Cardiac muscle cell (in vitro differentiated cells and primary cell): ENCODE data around the gene COL19A1. TPM values are rescaled to one million over a fixed set of nuclear protein-coding genes. Genes with fewer than 3 reads are reported as not detected.

Source experiments
- DNase-seq, 2 donors: peaks; one replicate each; pipeline versions ENCODE4 v3.0.0 to v3.0.0-alpha.2; 2010 to 2017; ENCODE audit warnings: low read depth in 1 of 2, low spot score in 1 of 2
- H3K27ac ChIP-seq: fragments of 200-600 bp; sonication (generic); 2 replicates; pipeline ENCODE4 v1.5.1; 2016
- H3K27me3 ChIP-seq: fragments of 200-600 bp; sonication (generic); 2 replicates; pipeline ENCODE4 v1.6.0; 2016; ENCODE audit warnings: control low read depth
- H3K36me3 ChIP-seq: fragments of 200-600 bp; sonication (generic); 2 replicates; pipeline ENCODE4 v1.5.1; 2016; ENCODE audit warnings: control low read depth
- H3K4me1 ChIP-seq: fragments of 200-600 bp; sonication (generic); 2 replicates; pipeline ENCODE4 v1.8.1; 2017; ENCODE audit warnings: low read depth, mild to moderate bottlenecking, mixed run types
- H3K4me3 ChIP-seq: fragments of 200-600 bp; sonication (generic); 2 replicates; pipeline ENCODE4 v1.5.1; 2016; ENCODE audit warnings: mild to moderate bottlenecking
- H3K9me3 ChIP-seq: fragments of 200-600 bp; sonication (generic); 2 replicates; pipeline ENCODE4 v1.5.1; 2017; ENCODE audit warnings: low read depth, mild to moderate bottlenecking, control low read depth
- polyA plus RNA-seq: library from polyadenylated mRNA; unstranded; fragments of >200 nt; fragmentation: Nextera tagmentation; extraction: Ambion mirVana; gene quantifications from 2 replicates; pipeline ENCODE4 v1.2.1, GENCODE V29; 2016
- total RNA-seq: library from RNA; depleted of rRNA; stranded (reverse); fragments of >200 nt; gene quantifications from 2 replicates; pipeline ENCODE4 v1.2.3, GENCODE V29; 2016
- TF ChIP-seq, protein P1 (sequence below): IDR thresholded peaks from 2 replicates; pipeline ENCODE4 v1.5.1; 2012; ENCODE audit warnings: low read depth, mild to moderate bottlenecking, low read length

COL19A1 gene
- total and polyA plus RNA-seq, 2 experiments from 2014 or later, result 0.10 to 0.27 TPM

DNA sequence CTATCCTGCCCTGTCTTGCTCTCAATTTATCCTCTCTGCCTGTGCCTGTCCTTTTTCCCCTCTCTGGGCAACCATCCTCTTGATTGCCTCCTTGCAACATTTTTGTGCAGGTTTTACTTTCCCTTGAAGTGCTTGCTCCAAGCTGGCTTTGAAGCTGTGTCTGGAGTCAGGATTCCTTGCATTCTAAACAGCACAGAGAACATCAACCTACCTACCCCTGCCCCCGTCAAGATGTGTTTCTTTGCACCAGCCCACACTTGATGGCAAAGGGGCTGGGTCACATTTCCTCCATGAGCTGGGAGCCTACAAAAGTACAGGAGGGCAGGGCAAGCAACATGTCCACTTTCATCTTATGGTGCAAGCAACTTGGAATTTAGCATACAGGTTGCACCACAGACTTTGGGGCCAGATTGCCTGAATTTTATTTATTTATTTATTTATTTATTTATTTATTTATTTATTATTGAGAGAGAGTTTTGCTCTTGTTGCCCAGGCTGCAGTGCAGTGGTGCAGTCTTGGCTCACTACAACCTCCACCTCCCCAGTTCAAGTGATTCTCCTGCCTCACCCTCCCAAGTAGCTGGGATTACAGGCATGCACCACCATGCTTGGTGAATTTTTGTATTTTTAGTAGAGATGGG, 206.3 kb downstream of the COL19A1 start:
- no peaks in the 10 kb centered on the region for H3K4me1 ChIP-seq
- no peaks in the 10 kb centered on the region for H3K36me3 ChIP-seq
- DNase-seq, result no peak
- no peak overlapping the region for H3K4me3 ChIP-seq
- H3K9me3 ChIP-seq, result no peaks in the 10 kb centered on the region
- TF ChIP-seq, protein P1, sequence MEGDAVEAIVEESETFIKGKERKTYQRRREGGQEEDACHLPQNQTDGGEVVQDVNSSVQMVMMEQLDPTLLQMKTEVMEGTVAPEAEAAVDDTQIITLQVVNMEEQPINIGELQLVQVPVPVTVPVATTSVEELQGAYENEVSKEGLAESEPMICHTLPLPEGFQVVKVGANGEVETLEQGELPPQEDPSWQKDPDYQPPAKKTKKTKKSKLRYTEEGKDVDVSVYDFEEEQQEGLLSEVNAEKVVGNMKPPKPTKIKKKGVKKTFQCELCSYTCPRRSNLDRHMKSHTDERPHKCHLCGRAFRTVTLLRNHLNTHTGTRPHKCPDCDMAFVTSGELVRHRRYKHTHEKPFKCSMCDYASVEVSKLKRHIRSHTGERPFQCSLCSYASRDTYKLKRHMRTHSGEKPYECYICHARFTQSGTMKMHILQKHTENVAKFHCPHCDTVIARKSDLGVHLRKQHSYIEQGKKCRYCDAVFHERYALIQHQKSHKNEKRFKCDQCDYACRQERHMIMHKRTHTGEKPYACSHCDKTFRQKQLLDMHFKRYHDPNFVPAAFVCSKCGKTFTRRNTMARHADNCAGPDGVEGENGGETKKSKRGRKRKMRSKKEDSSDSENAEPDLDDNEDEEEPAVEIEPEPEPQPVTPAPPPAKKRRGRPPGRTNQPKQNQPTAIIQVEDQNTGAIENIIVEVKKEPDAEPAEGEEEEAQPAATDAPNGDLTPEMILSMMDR, result no peak
- H3K27me3 ChIP-seq, result no peaks in the 10 kb centered on the region
- H3K27ac ChIP-seq, result no peak overlapping the region

DNA sequence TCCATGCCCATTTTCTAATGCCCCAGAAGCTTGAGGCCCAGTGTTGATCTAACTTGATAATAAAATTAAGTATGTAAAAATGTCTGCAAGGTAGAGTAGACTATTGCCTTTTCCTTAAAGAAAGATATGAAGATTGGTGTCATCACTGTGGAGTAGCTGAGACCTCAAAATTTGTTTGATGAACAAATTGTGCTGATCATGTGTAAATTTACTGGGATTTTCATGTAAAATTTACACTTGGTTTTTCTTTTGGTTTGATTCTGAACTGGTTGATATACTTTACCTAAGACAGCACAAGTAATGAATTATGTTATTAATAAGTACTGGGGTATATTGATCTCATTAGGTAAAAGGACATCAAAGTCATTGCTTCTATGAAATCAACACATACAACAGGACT, 207.3 kb downstream of the COL19A1 start:
- H3K4me1 ChIP-seq, result no peaks in the 10 kb centered on the region
- no peaks in the 10 kb centered on the region for H3K9me3 ChIP-seq
- DNase-seq, result no peak
- no peaks in the 10 kb centered on the region for H3K27me3 ChIP-seq
- TF ChIP-seq, protein P1, result no peak
- no peak overlapping the region for H3K4me3 ChIP-seq
- no peak overlapping the region for H3K27ac ChIP-seq
- no peaks in the 10 kb centered on the region for H3K36me3 ChIP-seq

DNA sequence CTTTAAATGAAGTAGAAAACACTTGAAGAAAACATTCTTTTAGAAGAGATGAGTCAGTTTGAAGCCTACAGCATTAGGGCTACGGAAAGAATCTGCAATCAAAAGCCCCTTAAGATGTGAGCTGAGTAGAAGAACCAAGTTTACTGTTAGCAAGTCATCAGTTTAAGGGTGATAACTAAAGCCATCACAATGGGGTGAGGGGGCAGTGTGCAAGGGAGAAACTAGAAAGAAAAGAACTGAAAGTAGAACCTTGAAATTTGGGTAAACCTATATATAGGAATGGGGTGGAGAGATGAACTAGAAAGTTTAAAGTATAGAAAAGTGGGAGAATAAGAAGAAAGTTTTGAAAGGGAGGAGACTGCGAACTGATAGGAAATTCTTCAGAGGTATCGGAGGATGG, 212.9 kb downstream of the COL19A1 start:
- H3K4me3 ChIP-seq, result no peak overlapping the region
- H3K27ac ChIP-seq, result no peak overlapping the region
- TF ChIP-seq, protein P1, result no peak
- H3K4me1 ChIP-seq, result no peaks in the 10 kb centered on the region
- H3K36me3 ChIP-seq, result no peaks in the 10 kb centered on the region
- H3K27me3 ChIP-seq, result no peaks in the 10 kb centered on the region
- no peak for DNase-seq
- H3K9me3 ChIP-seq, result no peaks in the 10 kb centered on the region

DNA sequence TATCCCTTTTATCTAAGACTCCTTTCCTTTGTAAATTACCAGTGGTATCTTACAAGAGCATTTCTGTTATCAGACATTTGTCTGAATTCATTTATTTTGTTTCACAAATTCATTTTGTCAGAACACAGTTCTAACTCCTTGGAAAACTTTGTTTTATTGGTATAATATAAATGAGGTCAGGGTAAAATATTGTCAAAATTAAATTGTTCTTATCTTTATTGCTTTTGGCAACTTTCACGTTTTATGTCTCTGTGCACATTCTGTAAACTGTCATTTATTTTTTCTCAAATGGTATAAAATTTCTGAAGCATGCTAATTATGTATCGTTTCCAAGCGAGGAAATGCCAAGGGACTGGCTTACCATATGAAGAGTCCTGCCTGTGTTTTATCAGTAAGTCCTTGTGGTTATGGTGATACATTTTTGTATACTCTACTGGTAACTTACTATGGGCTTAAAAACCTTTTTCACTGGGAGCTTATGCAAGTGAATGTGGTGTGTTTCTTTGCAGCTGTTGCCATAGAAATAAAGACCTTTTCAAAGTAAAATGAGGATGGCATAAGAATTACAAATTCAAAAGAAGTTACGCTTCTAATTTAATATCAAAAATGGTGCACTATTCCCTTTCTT, 214.2 kb downstream of the COL19A1 start:
- TF ChIP-seq, protein P1, result no peak
- peak in 1 of 2 donors; percentile 1 for DNase-seq
- Histone ChIP-seq H3K27me3 (no peaks in the 10 kb centered on the region), H3K27ac (no peak overlapping the region), H3K4me1 (no peaks in the 10 kb centered on the region), H3K4me3 (no peak overlapping the region), H3K36me3 (no peaks in the 10 kb centered on the region), H3K9me3 (no peaks in the 10 kb centered on the region)

DNA sequence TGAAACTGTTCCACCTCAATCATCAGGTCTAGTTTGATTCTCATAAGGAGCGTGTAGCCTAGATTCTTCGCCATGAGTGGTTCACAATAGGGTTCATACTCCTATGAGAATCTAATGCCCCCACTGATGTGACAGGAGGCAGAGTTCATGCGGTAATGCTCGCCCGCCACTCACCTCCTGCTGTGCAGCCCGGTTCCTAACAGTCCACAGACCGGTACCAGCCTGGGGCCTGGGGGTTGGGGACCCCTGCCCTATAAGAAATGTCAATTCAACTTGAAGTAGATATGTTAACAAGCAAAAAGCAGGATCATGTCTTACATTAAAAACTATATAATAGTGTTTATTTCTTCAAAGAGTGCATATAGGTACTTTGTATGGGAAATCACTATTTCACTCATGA, 216.5 kb downstream of the COL19A1 start:
- H3K4me1 ChIP-seq, result no peaks in the 10 kb centered on the region
- no peaks in the 10 kb centered on the region for H3K9me3 ChIP-seq
- TF ChIP-seq, protein P1, result no peak
- H3K4me3 ChIP-seq, result no peak overlapping the region
- no peaks in the 10 kb centered on the region for H3K27me3 ChIP-seq
- no peak for DNase-seq
- no peak overlapping the region for H3K27ac ChIP-seq
- no peaks in the 10 kb centered on the region for H3K36me3 ChIP-seq
